SU-DHL-6 (cell line): ENCODE data around the gene SMARCA4.
A peak's percentile ranks its signal among the peaks of the same experiment; 100 is the strongest.

Source experiments
- H2AFZ ChIP-seq: fragments of 200-600 bp; sonication (generic); 2 replicates; pipeline ENCODE4 v1.6.1; 2014; ENCODE audit warnings: low read depth, mild to moderate bottlenecking, moderate library complexity, mixed read lengths, antibody characterized with exemption, low read length; ENCODE audit not compliant: severe bottlenecking
- H3F3A ChIP-seq: fragments of 200-600 bp; shearing (Covaris generic); 2 replicates; pipeline ENCODE4 v1.6.0; 2016; ENCODE audit warnings: antibody characterized with exemption, mild to moderate bottlenecking; ENCODE audit not compliant: insufficient read depth
- H3K27ac ChIP-seq: fragments of 200-600 bp; sonication (generic); 2 replicates; pipeline ENCODE4 v1.5.1; 2016; ENCODE audit warnings: low read depth, mild to moderate bottlenecking, low read length, moderate library complexity, mixed read lengths
- H3K27me3 ChIP-seq: fragments of 200-600 bp; sonication (generic), shearing (Covaris generic); 2 replicates; pipeline ENCODE4 v1.6.0; 2014; ENCODE audit warnings: mild to moderate bottlenecking, low read length
- H3K36me3 ChIP-seq: fragments of 200-600 bp; sonication (generic); 2 replicates; pipeline ENCODE4 v1.6.1; 2014; ENCODE audit warnings: mild to moderate bottlenecking, low read length, mixed read lengths
- H3K4me2 ChIP-seq: fragments of 300-600, 200-600 bp; shearing (Covaris generic), sonication (generic); 2 replicates; pipeline ENCODE4 v1.6.0; 2014; ENCODE audit warnings: low read length, low read depth, mild to moderate bottlenecking; ENCODE audit not compliant: poor library complexity, severe bottlenecking
- H3K4me3 ChIP-seq: fragments of 200-600 bp; sonication (generic); 2 replicates; pipeline ENCODE4 v1.5.1; 2014; ENCODE audit warnings: antibody characterized with exemption, low read length, mild to moderate bottlenecking, mixed read lengths; ENCODE audit not compliant: insufficient read depth, poor library complexity, severe bottlenecking
- H3K79me2 ChIP-seq: fragments of 200-600 bp; sonication (generic); 2 replicates; pipeline ENCODE4 v1.6.1; 2014; ENCODE audit warnings: mild to moderate bottlenecking, low read length, moderate library complexity; ENCODE audit not compliant: insufficient read depth
- H3K9ac ChIP-seq: fragments of 200-600 bp; sonication (generic); 2 replicates; pipeline ENCODE4 v1.7.0; 2014; ENCODE audit warnings: mild to moderate bottlenecking, low read length
- H3K9me2 ChIP-seq: fragments of 200-600 bp; sonication (generic); replicated peaks from 2 replicates; pipeline ENCODE4 v1.6.1; 2014; ENCODE audit warnings: low read length; ENCODE audit not compliant: insufficient read depth
- H3K9me3 ChIP-seq: fragments of 200-600 bp; sonication (generic); 2 replicates; pipeline ENCODE4 v1.6.1; 2014; ENCODE audit warnings: low read length, mixed read lengths; ENCODE audit not compliant: insufficient read depth
- H4K20me1 ChIP-seq: fragments of 200-600 bp; sonication (generic); 2 replicates; pipeline ENCODE4 v1.6.1; 2014; ENCODE audit warnings: low read depth, mild to moderate bottlenecking, antibody characterized with exemption, low read length, moderate library complexity, mixed read lengths
- EZH2phosphoT487 ChIP-seq: fragments of 200-600 bp; sonication (generic), shearing (Covaris generic); conservative IDR thresholded peaks from 2 replicates; pipeline ENCODE4 v1.6.1; 2018; ENCODE audit warnings: mild to moderate bottlenecking, antibody characterized with exemption, low read length, moderate library complexity, mixed read lengths
- TF ChIP-seq, protein P1 (sequence below): fragments of 200-600 bp; sonication (generic); IDR thresholded peaks from one replicate; pipeline ENCODE4 v1.5.1; 2017; ENCODE audit warnings: antibody characterized with exemption, mild to moderate bottlenecking, low read length, moderate library complexity; ENCODE audit not compliant: insufficient read depth, poor library complexity, severe bottlenecking

Gene SMARCA4

DNA sequence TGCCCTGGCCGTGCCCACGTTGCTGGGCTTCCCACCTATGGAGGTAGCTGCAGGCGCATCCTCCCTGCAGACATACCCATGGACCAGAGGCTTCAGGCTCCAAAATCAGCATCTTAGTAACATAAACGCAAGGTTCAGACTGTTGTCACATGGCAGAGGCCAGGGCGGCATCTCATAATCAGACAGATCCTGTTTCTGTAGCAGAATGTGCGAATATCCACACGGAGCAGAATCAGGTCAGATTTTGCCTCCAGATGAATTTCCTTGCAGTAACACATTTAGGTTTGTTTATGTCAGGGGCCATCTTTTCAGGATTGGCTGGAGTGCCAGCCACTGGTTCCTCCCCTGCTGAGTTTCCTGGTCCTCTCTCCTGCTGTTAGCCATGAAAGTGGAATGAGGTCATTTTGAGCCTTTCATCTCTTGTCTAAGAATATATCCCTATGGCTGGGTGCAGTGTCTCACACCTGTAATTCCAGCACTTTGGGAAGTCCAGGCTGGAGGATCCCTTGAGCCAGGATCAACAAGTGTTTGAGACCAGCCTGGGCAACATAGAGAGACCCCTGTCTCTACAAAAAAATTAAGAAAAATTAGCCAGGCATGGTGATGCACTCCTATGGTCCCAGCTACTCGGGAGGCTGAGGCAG is 20.5 kb downstream of the SMARCA4 start:
- no peak for TF ChIP-seq EZH2phosphoT487
- TF ChIP-seq, protein P1, sequence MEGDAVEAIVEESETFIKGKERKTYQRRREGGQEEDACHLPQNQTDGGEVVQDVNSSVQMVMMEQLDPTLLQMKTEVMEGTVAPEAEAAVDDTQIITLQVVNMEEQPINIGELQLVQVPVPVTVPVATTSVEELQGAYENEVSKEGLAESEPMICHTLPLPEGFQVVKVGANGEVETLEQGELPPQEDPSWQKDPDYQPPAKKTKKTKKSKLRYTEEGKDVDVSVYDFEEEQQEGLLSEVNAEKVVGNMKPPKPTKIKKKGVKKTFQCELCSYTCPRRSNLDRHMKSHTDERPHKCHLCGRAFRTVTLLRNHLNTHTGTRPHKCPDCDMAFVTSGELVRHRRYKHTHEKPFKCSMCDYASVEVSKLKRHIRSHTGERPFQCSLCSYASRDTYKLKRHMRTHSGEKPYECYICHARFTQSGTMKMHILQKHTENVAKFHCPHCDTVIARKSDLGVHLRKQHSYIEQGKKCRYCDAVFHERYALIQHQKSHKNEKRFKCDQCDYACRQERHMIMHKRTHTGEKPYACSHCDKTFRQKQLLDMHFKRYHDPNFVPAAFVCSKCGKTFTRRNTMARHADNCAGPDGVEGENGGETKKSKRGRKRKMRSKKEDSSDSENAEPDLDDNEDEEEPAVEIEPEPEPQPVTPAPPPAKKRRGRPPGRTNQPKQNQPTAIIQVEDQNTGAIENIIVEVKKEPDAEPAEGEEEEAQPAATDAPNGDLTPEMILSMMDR: no peak
- Histone ChIP-seq H3K9me3 (no peaks in the 10 kb centered on the region), H3K27me3 (no peaks in the 10 kb centered on the region), H3K9me2 (no peaks in the 10 kb centered on the region), H3K4me2 (peak overlapping the region; percentile 74), H3K36me3 (peaks cover 2% of the 10 kb centered on the region; the same call in 1 of the 2 replicates), H3K9ac (peak overlapping the region; percentile 61; the same call in 1 of the 2 replicates), H4K20me1 (peaks cover 13% of the 10 kb centered on the region; the same call in 1 of the 2 replicates), H3K27ac (peak overlapping the region; percentile 90), H3F3A (peaks cover 40% of the 10 kb centered on the region), H3K4me3 (no peak overlapping the region), H2AFZ (no peak overlapping the region), H3K79me2 (peaks cover 99% of the 10 kb centered on the region)

DNA sequence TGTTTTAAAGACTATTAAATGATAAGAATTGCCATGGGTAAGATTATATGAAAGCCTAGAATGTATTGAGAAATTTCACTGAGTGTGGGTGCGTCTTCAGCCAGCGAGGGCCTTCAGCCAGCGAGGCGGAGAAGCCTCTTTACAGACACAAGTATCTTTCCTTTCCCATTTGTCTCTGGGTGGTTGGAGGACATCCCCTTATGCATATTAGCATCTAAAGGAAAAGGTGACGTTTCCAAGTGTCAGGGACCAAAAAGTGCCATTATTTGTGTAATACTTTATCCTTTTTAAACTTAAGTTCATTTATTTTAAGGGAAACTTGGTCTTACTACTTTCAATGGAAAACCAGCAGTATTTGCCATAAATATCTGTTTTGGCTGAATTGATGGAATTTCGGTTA is 22.2 kb downstream of the SMARCA4 start:
- Histone ChIP-seq H3K27me3 (no peaks in the 10 kb centered on the region), H3K79me2 (peaks cover 93% of the 10 kb centered on the region), H3K36me3 (peaks cover 6% of the 10 kb centered on the region), H3F3A (peaks cover 24% of the 10 kb centered on the region), H4K20me1 (peaks cover 13% of the 10 kb centered on the region; the same call in 1 of the 2 replicates), H3K9ac (no peak overlapping the region), H2AFZ (no peak overlapping the region), H3K27ac (no peak overlapping the region), H3K9me2 (no peaks in the 10 kb centered on the region), H3K9me3 (no peaks in the 10 kb centered on the region), H3K4me2 (no peak overlapping the region), H3K4me3 (no peak overlapping the region)
- TF ChIP-seq, protein P1: no peak
- no peak for TF ChIP-seq EZH2phosphoT487

DNA sequence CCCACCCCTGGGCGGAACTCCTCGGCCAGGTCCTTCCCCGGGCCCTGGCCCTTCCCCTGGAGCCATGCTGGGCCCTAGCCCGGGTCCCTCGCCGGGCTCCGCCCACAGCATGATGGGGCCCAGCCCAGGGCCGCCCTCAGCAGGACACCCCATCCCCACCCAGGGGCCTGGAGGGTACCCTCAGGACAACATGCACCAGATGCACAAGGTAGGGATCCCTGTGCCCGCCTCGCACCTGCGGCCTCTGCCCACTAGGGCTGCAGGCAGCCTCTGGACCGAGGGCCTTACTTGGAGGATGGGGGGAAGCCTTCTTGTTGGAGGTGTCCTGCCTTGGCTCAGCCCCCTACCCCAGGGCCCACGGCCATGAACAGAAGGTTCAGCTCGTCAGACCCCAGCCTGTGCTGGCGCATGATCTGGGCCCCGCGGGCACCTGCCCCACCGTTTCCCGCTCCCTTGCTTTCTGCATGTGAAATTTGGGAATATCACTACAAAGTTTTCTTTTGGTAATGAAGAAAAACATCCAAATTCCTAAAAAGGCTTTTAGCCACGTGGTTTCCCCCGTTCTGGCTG is 23.4 kb downstream of the SMARCA4 start:
- peaks cover 15% of the 10 kb centered on the region for H3F3A ChIP-seq
- TF ChIP-seq, protein P1: no peak
- no peak for TF ChIP-seq EZH2phosphoT487
- peaks cover 13% of the 10 kb centered on the region; the same call in 1 of the 2 replicates for H4K20me1 ChIP-seq
- H3K79me2 ChIP-seq: peaks cover 85% of the 10 kb centered on the region
- no peaks in the 10 kb centered on the region for H3K9me2 ChIP-seq
- H3K36me3 ChIP-seq: peaks cover 9% of the 10 kb centered on the region
- H3K27ac ChIP-seq: no peak overlapping the region
- no peak overlapping the region for H3K4me3 ChIP-seq
- no peak overlapping the region for H3K4me2 ChIP-seq
- H2AFZ ChIP-seq: no peak overlapping the region
- H3K9me3 ChIP-seq: no peaks in the 10 kb centered on the region
- no peaks in the 10 kb centered on the region for H3K27me3 ChIP-seq
- H3K9ac ChIP-seq: no peak overlapping the region
